DOHH2 (cell line): ENCODE data around the gene GOLGA6L9.
"Not testable (repeated sequence)": the region's sequence is repeated elsewhere in the genome, so short reads cannot be mapped to it uniquely, and the experiment has no call there.

Experiments
- H3F3A ChIP-seq: fragments of 200-600 bp; sonication (generic), shearing (Covaris generic); 2 replicates; pipeline ENCODE4 v1.6.0; 2016; ENCODE audit warnings: antibody characterized with exemption, mild to moderate bottlenecking; ENCODE audit not compliant: control insufficient read depth, insufficient read depth
- H3K27ac ChIP-seq: fragments of 200-600 bp; sonication (generic); 2 replicates; pipeline ENCODE4 v1.5.1; 2014; ENCODE audit warnings: low read depth, mild to moderate bottlenecking, low read length, moderate library complexity
- H3K27me3 ChIP-seq: fragments of 200-600 bp; sonication (generic); 2 replicates; pipeline ENCODE4 v1.6.1; 2014; ENCODE audit warnings: mild to moderate bottlenecking, low read length, mixed read lengths; ENCODE audit not compliant: control insufficient read depth
- H3K36me3 ChIP-seq: fragments of 200-600 bp; sonication (generic); 2 replicates; pipeline ENCODE4 v1.6.1; 2014; ENCODE audit warnings: mild to moderate bottlenecking, low read length, moderate library complexity, mixed read lengths; ENCODE audit not compliant: control insufficient read depth
- H3K4me1 ChIP-seq: fragments of 200-600 bp; sonication (generic); 2 replicates; pipeline ENCODE4 v1.6.1; 2014; ENCODE audit warnings: mild to moderate bottlenecking, low read length, mixed read lengths; ENCODE audit not compliant: control insufficient read depth
- H3K4me2 ChIP-seq: fragments of 200-600 bp; sonication (generic); 2 replicates; pipeline ENCODE4 v1.6.0; 2014; ENCODE audit warnings: mild to moderate bottlenecking, low read length, moderate library complexity
- H3K4me3 ChIP-seq: fragments of 200-600 bp; sonication (generic); 2 replicates; pipeline ENCODE4 v1.5.1; 2014; ENCODE audit warnings: mild to moderate bottlenecking, low read length, mixed read lengths
- H3K79me2 ChIP-seq: fragments of 200-600 bp; sonication (generic); 2 replicates; pipeline ENCODE4 v1.6.1; 2014; ENCODE audit warnings: mild to moderate bottlenecking, low read length, mixed read lengths; ENCODE audit not compliant: control insufficient read depth
- H3K9me2 ChIP-seq: fragments of 200-600 bp; sonication (generic); replicated peaks from 2 replicates; pipeline ENCODE4 v1.6.1; 2014; ENCODE audit warnings: mild to moderate bottlenecking, low read length, mixed read lengths; ENCODE audit not compliant: control insufficient read depth
- H3K9me3 ChIP-seq: fragments of 200-600 bp; sonication (generic); 2 replicates; pipeline ENCODE4 v1.6.1; 2014; ENCODE audit warnings: antibody characterized with exemption, low read length, mixed read lengths; ENCODE audit not compliant: control insufficient read depth, insufficient read depth
- H4K20me1 ChIP-seq: fragments of 200-600 bp; sonication (generic); 2 replicates; pipeline ENCODE4 v1.6.0; 2014; ENCODE audit warnings: low read depth, mild to moderate bottlenecking, antibody characterized with exemption, low read length, moderate library complexity; ENCODE audit not compliant: control insufficient read depth, insufficient read depth

GOLGA6L9 gene

DNA sequence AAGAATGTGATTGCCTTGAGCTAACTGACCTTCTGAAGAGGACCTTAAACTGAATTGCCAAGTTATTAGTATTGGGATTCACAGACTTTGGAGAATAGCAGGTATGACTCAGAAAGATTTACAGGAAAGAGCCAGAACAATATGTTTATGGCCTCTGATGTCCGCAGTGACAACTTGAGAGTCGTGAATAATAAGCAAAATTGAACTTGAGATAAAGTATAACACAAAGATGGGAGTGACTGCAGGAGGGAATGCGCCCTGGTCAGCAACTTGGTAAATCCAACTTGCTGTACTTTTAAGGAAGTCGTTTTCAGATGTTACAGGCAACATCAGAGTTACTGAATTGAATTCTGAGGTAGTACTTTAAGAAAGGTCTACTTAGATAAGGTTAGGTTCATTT lies 19.3 kb upstream of the GOLGA6L9 start:
- H3K4me2 ChIP-seq, H3K4me3 ChIP-seq, H3K27ac ChIP-seq, H3K9me2 ChIP-seq, H3K9me3 ChIP-seq, H3K79me2 ChIP-seq, H3F3A ChIP-seq, H4K20me1 ChIP-seq, H3K27me3 ChIP-seq, H3K36me3 ChIP-seq, H3K4me1 ChIP-seq: not testable (repeated sequence)

DNA sequence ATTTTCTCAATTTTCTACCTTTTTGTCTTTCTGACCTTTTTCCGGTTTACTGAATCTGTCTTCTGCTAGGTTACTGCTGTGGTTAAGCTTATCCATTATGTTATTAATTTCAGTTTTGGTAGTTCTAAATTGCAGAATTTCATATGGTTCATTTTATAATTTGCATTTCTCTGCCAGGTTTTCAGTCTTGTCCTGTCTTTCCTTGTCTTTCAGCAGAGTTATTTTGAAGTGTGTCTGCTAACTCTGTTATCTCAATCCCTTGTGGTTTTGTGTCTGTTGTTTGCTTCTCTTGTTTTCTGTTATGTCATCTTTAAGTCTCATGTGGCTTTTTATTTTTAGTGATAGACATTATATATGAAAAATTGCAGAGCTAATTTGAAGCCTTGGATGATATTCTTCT lies 18.0 kb upstream of the GOLGA6L9 start:
- not testable (repeated sequence) for H3K9me2 ChIP-seq, H3K9me3 ChIP-seq, H3K4me2 ChIP-seq, H3K4me3 ChIP-seq, H3K36me3 ChIP-seq, H3K27ac ChIP-seq, H4K20me1 ChIP-seq, H3F3A ChIP-seq, H3K27me3 ChIP-seq, H3K4me1 ChIP-seq, H3K79me2 ChIP-seq

DNA sequence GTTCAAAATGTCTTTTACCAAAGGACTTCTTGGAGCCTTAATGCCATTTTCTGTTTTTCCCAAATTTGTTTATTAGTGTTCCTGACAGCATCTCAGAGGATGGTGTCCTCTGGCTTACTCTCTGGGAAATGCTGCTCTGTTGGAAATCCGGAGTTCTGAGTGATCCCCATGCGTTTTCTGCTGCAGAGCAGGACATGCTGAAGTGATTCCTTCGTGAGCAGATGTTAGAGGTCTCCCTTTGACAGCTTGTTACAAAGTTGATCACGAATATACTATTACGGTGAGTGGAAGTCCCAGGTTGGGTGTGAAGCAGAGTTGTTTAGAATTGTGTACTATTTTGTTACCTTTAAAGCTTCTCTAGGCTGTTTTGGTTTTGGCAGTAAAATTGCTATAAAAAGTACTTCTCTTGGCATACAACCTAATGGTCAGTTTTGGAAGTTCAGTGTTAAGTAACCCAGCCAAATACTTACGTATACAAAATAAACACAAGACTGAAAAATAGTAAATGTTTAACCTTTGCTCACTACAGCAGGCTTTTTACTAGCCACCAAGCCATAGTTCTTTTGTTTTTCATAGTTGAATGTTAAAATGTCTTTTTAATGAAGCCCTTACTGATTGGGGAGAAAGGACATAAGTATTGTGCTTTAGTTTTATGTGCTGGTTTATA lies 15.0 kb upstream of the GOLGA6L9 start:
- not testable (repeated sequence) for H3K4me1 ChIP-seq, H3K27ac ChIP-seq

DNA sequence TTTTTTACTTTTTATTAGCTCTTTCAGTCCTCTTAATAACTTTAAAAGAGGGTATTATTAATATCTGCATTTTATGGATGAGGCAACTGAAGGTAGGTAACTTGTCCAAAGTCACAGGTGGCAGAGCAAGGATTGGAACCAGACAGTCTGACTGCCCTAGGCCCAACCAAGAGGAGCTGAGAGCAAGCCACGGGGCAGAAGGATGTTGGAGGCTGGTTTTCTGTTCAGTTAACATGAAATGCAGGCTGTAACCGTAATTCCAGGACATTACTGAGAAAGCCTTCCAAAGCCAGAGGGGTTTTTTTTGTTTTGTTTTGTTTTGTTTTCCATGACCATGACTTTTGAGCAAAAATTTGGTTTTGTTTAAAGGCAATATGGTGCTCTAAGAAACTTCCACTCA lies 9.1 kb upstream of the GOLGA6L9 start:
- not testable (repeated sequence) for H3K27ac ChIP-seq

More for the DNA sequence above, 15.0 kb upstream of the GOLGA6L9 start:
- not testable (repeated sequence) for H3K9me3 ChIP-seq, H3F3A ChIP-seq, H3K4me2 ChIP-seq, H3K9me2 ChIP-seq, H3K36me3 ChIP-seq, H4K20me1 ChIP-seq, H3K79me2 ChIP-seq, H3K27me3 ChIP-seq, H3K4me3 ChIP-seq

DNA sequence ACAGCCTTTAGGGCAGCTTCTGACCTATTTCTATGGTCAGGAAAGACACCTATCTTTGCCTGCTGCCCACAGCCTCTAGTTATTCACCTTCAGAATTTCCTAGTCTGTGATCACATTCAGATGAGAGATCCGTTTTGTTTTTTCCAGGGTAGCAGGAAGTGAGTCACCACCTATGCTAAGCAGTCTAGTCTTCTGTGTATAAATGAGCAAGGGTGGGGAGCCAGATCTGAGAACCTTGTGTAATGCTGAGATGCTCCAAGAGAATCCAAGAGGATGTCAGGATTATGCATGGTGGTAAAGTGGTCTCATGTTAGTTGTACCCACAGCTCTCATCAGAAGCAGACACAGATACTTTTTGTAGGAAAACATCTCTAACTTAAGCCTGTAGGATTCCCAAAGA lies 8.7 kb upstream of the GOLGA6L9 start:
- H3K4me3 ChIP-seq, H4K20me1 ChIP-seq, H3K9me2 ChIP-seq, H3F3A ChIP-seq, H3K27me3 ChIP-seq, H3K79me2 ChIP-seq, H3K4me2 ChIP-seq, H3K9me3 ChIP-seq, H3K36me3 ChIP-seq, H3K4me1 ChIP-seq, H3K27ac ChIP-seq: not testable (repeated sequence)

More for the DNA sequence above, 9.1 kb upstream of the GOLGA6L9 start:
- H3F3A ChIP-seq, H3K36me3 ChIP-seq, H4K20me1 ChIP-seq, H3K79me2 ChIP-seq, H3K9me2 ChIP-seq, H3K27me3 ChIP-seq, H3K4me1 ChIP-seq, H3K9me3 ChIP-seq, H3K4me3 ChIP-seq, H3K4me2 ChIP-seq: not testable (repeated sequence)

DNA sequence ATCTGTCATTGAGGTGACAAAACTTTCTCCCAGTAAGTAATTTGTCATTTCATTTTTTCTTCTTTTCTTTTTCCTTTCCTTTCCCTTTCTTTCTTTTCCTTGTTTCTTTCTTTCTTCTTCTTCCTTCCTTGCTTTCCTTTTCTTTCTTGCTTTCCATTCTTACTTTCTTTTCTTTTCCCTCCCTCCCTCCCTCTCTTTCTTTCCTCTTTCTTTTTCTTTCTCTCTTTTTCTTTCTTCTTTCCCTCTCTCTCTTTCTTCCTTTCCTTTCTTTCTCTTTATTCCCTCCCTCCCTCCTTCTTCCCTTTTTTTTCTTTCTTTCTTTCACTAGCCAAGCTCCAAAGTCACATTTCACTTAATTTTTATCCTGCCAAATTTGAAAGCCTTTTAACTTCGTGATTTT lies 2.5 kb upstream of the GOLGA6L9 start:
- not testable (repeated sequence) for H3K4me3 ChIP-seq, H3K27ac ChIP-seq, H3K4me1 ChIP-seq, H3F3A ChIP-seq, H3K79me2 ChIP-seq, H3K36me3 ChIP-seq, H3K9me2 ChIP-seq, H3K4me2 ChIP-seq, H3K27me3 ChIP-seq, H3K9me3 ChIP-seq, H4K20me1 ChIP-seq

DNA sequence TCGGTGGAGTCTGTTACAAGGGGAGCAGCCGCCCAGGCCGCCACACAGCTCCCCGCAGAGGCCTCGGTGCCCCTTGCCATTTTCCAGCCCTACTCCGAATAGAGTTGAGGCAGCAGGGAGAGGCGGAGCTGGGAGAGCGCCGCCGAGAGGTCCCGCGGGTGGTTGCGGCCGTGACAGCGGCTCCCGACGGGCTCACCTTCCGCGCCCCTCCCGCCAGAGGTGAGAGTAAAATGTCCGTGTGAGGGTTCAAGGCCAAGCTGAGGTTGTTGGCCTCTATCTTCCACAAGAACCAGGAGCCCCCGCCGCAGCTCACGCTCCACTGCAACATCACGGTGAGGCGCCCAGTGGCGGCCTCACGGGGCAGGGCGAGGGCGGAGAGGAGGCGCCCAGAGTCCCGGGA lies 15.8 kb downstream of the GOLGA6L9 start:
- H3K4me3 ChIP-seq, H4K20me1 ChIP-seq, H3F3A ChIP-seq, H3K27me3 ChIP-seq, H3K27ac ChIP-seq, H3K9me2 ChIP-seq, H3K9me3 ChIP-seq, H3K4me1 ChIP-seq, H3K79me2 ChIP-seq, H3K36me3 ChIP-seq: not testable (repeated sequence)
- H3K4me2 ChIP-seq, result peak overlapping the region; percentile 21; the same call in 1 of the 2 replicates

DNA sequence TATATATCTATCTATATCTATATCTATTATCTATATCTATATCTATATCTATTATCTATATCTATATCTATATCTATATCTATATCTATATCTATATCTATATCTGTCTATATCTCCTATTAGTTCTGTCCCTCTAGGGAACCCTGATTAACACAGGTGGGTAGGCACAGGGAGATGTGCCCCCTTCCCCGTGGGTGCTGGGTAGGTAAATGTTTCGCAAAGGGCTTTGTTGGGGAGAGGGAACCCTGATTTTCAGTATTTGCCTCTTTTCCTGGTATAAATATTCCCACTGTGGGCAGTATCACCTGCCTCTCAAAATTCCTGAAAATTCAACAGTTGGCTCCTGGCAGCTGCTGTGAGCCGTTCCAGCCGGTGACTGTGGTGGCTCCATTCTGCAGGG lies 27.7 kb downstream of the GOLGA6L9 start:
- H3K27ac ChIP-seq, H3K9me3 ChIP-seq, H3K4me1 ChIP-seq, H3K27me3 ChIP-seq, H3K4me2 ChIP-seq, H3K36me3 ChIP-seq, H3K4me3 ChIP-seq, H3K9me2 ChIP-seq, H3K79me2 ChIP-seq, H3F3A ChIP-seq, H4K20me1 ChIP-seq: not testable (repeated sequence)
